ENCODE measurements around the gene ZBTB5.
"Not testable (repeated sequence)": the region's sequence is repeated elsewhere in the genome, so short reads cannot be mapped to it uniquely, and the experiment has no call there.

Gene ZBTB5

DNA sequence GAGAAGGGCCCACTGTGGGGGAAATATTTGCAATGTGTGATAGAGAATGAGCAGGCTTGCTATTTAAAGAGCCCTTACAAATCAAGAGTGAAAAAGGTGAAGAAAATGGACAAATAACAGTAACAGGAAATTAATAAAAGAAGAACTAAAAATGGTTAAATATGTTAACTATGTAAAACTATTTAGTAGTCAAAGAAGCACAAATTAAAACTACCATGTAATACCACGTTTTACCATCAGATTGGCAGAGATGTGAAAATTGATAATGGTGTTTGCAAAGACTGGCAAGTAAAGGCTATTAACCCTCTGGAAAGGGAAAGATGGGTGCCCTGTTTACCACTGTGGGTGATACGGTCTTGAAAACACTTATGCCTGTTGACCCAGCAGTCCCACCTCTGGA lies 65.9 kb downstream of the ZBTB5 start:
- DNase-seq, result no peak

GRCh38 chr9:37398464-37399025 lies 66.7 kb downstream of the ZBTB5 start:
- no peak for DNase-seq

DNA sequence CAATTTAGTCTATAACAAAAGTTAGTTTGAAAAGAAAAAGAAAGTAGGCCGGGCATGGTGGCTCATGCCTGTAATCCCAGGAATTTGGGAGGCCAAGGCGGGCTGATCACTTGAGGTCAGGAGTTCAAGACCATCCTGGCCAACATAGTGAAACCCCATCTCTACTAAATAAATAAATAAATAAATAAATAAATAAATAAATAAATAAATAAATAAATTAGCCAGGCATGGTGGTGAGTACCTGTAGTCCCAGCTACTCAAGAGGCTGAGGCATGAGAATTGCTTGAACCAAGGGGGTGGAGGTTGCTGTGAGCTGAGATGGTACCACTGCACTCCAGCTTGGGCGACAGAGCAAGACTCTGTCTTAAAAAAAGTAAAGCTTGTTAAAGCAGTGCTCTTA lies 67.3 kb downstream of the ZBTB5 start:
- not testable (repeated sequence) for DNase-seq

- DNase-seq, result no peak
These were observed 69.6 kb downstream of the ZBTB5 start for GRCh38 chr9:37395663-37396062.

DNA sequence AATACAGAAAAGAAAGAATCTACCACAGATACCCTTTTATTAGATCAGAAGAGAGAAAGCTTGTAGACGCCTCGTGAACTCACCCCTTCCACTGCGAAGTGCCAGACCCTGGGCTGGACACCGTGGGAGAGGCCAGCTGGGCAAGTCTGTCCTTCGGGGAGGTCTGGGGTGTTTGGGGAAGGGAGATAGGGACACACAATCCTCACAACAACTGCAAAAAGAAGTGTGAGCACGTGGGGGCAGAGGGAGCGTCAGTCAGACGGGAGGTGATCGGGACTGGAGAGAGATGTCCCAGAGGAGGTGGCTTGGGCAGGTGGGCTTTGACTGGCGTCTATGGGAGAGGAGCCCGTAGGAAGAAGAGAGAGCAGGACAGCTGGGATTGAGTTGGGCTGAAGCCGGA lies 70.0 kb downstream of the ZBTB5 start:
- no peak for DNase-seq

DNA sequence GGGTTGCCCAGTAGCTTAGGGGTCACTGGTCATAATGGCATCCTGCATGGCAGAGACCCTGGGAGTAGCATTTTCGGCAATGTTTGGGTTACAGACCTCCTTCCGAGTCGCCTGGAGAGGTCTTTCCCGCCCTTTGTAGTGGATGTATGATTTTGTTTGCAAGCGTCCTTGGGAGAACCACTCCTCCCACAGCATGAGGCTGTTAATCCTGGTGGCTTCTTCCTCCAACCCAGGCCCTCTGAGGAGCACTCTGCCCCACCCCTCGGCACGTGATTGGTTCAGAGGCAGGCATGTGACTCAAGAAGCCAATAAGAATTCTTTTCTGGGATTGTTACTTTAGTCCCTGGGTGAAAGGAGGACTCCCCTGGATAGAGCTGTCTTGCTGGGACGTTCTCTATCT lies 73.0 kb downstream of the ZBTB5 start:
- DNase-seq, result no peak

DNA sequence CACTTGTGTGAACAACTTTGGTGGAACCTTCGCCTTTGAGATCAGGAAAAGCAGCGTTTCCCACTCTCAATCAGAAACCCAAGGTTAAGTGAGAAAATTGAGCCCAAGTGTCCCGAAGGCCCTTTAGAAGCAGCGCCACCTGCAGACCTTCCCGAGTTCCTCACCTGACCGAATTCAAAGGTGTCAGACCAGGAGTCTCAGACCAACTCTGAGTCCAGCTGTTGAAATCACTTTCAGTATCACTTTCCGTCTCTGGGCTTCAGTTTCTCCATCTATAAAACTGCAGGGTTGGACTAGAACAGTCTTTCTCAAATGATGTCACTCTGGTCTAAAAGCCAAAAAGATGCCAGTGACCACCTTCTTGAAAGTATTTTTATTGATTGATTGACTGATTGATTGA lies 74.5 kb downstream of the ZBTB5 start:
- no peak for DNase-seq

Data from hippocampal formation (tissue), 2 donors.